ENCODE measurements around the gene GNAQ. TPM values are rescaled to one million over a fixed set of nuclear protein-coding genes. Genes with fewer than 3 reads are reported as not detected.

GNAQ gene
- total RNA-seq, 1 experiment from 2014 or later: 48.6 TPM

- no peaks in the 10 kb centered on the region for H3K9me3 Mint-ChIP-seq
- no peak overlapping the region for H2BK20ac ChIP-seq (ENCODE audit: low read depth, low read length, poor library complexity, severe bottlenecking)
- H3T11ph ChIP-seq (ENCODE audit: low read length): no peak overlapping the region
- no peak overlapping the region for H3K9ac ChIP-seq (ENCODE audit: extremely low read depth, insufficient read length, low read length)
- H3K27ac Mint-ChIP-seq: no peak overlapping the region
- H4K8ac ChIP-seq (replicated peaks; ENCODE audit: insufficient read length, low read depth, low read length): no peak overlapping the region
- no peak overlapping the region for H3K18ac ChIP-seq (ENCODE audit: insufficient read length, low read depth, low read length)
- no peak overlapping the region for H4K91ac ChIP-seq (ENCODE audit: insufficient read length, low read depth, low read length)
- no peak overlapping the region for H3K56ac ChIP-seq (ENCODE audit: insufficient read length, low read depth, low read length)
- no CpG with 5 or more reads among the region's 1 CpG for whole genome bisulfite sequencing (ENCODE audit: extremely low coverage, insufficient read length, low lambda C conversion rate)
- H3K27ac ChIP-seq (ENCODE audit: insufficient read length, low read depth, low read length): no peak overlapping the region
- no peaks in the 10 kb centered on the region for H3K79me2 ChIP-seq (ENCODE audit: insufficient read depth, low read length)
- H4K5ac ChIP-seq (ENCODE audit: insufficient read length, low read depth, low read length): no peak overlapping the region
- no peak overlapping the region for H3K14ac ChIP-seq (ENCODE audit: insufficient read depth, low read length)
- H3K27me3 ChIP-seq (ENCODE audit: insufficient read depth, low read length): no peaks in the 10 kb centered on the region
- H3K36me3 Mint-ChIP-seq (ENCODE audit: insufficient read depth in 1 of 3, low read depth in 3 of 3): no peaks in the 10 kb centered on the region
- no peak overlapping the region for H3K4me2 ChIP-seq (ENCODE audit: insufficient read depth, insufficient read length, low read length)
- no peaks in the 10 kb centered on the region for H3K4me1 ChIP-seq (ENCODE audit: insufficient read depth, low read length)
- no peak for DNase-seq
- H3K4me3 Mint-ChIP-seq: no peak overlapping the region
- H3K79me1 ChIP-seq (ENCODE audit: insufficient read depth, low read depth, low read length, poor library complexity, severe bottlenecking): no peaks in the 10 kb centered on the region
- H3K23me2 ChIP-seq (ENCODE audit: insufficient read length, low read depth, low read length, poor library complexity, severe bottlenecking): no peaks in the 10 kb centered on the region
- H4K20me1 ChIP-seq (ENCODE audit: control insufficient read depth, insufficient read depth, insufficient read length): no peaks in the 10 kb centered on the region
- H3K9me3 ChIP-seq (ENCODE audit: control insufficient read depth, low read depth, low read length): no peaks in the 10 kb centered on the region
- no peak overlapping the region for H2BK120ac ChIP-seq (ENCODE audit: low read depth, low read length, poor library complexity, severe bottlenecking)
- H3K27me3 Mint-ChIP-seq (ENCODE audit: low read depth): no peaks in the 10 kb centered on the region
- no peak overlapping the region for H2AFZ ChIP-seq (ENCODE audit: low read length)
- no peak overlapping the region for H3K4ac ChIP-seq (ENCODE audit: low read depth, low read length)
- no peaks in the 10 kb centered on the region for H3K4me1 Mint-ChIP-seq
- no peak overlapping the region for H2BK12ac ChIP-seq (ENCODE audit: insufficient read length, low read depth, low read length)
- no peak overlapping the region for H3K23ac ChIP-seq (ENCODE audit: insufficient read length, low read depth, low read length)
- H2AK5ac ChIP-seq (ENCODE audit: insufficient read length, low read length): no peak overlapping the region
- H2BK5ac ChIP-seq (ENCODE audit: insufficient read length, low read length): no peak overlapping the region
- TF ChIP-seq CTCF (conservative IDR thresholded peaks at IDR 0.05): no peak
- H2BK15ac ChIP-seq (ENCODE audit: low read depth, low read length): no peak overlapping the region
These were observed 364.5 kb downstream of the GNAQ start for GRCh38 chr9:77667151-77667550.

Other genes starting within 250 kb of the GNAQ start
- 55.9 and 57.8 TPM in 2 replicates for gene CEP78, start 204.3 kb upstream of the GNAQ start, total RNA-seq (2021)